Epithelial cell of prostate (primary cell): ENCODE data around the gene ABI1.
"Not testable (repeated sequence)": the region's sequence is repeated elsewhere in the genome, so short reads cannot be mapped to it uniquely, and the experiment has no call there.

Experiments used
- DNase-seq: peaks from one replicate; pipeline ENCODE4 v3.0.0-alpha.2; 2011; ENCODE audit warnings: low read depth, low spot score
- H3K27ac ChIP-seq: fragments of 450-650 bp; 2 replicates; pipeline ENCODE4 v1.5.1; 2017; ENCODE audit warnings: mild to moderate bottlenecking

ABI1 gene

GRCh38 chr10:26806557-26806956 lies 54.2 kb downstream of the ABI1 start:
- no peak for DNase-seq
- H3K27ac ChIP-seq, result no peak overlapping the region

- DNase-seq, result no peak
- H3K27ac ChIP-seq, result no peak overlapping the region
Measured at GRCh38 chr10:26805567-26806245, 55.1 kb downstream of the ABI1 start.

- DNase-seq, result no peak
- H3K27ac ChIP-seq, result no peak overlapping the region
Measured at GRCh38 chr10:26804418-26805393, 56.1 kb downstream of the ABI1 start.

GRCh38 chr10:26803849-26804248 lies 56.9 kb downstream of the ABI1 start:
- no peak overlapping the region for H3K27ac ChIP-seq
- DNase-seq, result no peak

GRCh38 chr10:26802527-26802926 lies 58.2 kb downstream of the ABI1 start:
- DNase-seq, result no peak
- H3K27ac ChIP-seq, result no peak overlapping the region

GRCh38 chr10:26801831-26802230 lies 58.9 kb downstream of the ABI1 start:
- no peak overlapping the region for H3K27ac ChIP-seq
- DNase-seq, result no peak

- DNase-seq, result no peak
- H3K27ac ChIP-seq, result no peak overlapping the region
Measured at GRCh38 chr10:26801274-26801673, 59.5 kb downstream of the ABI1 start.

GRCh38 chr10:26800468-26800867 lies 60.3 kb downstream of the ABI1 start:
- no peak overlapping the region for H3K27ac ChIP-seq
- no peak for DNase-seq

- H3K27ac ChIP-seq, result no peak overlapping the region
- no peak for DNase-seq
Measured at GRCh38 chr10:26799342-26799741, 61.4 kb downstream of the ABI1 start.

- no peak overlapping the region for H3K27ac ChIP-seq
- no peak for DNase-seq
Measured at GRCh38 chr10:26798298-26798697, 62.5 kb downstream of the ABI1 start.

- no peak for DNase-seq
- H3K27ac ChIP-seq, result no peak overlapping the region
Measured at GRCh38 chr10:26797340-26797739, 63.4 kb downstream of the ABI1 start.

- no peak overlapping the region for H3K27ac ChIP-seq
- no peak for DNase-seq
Measured at GRCh38 chr10:26792758-26793495, 67.8 kb downstream of the ABI1 start.

- no peak for DNase-seq
- peak overlapping the region; percentile 12 for H3K27ac ChIP-seq
Measured at GRCh38 chr10:26790221-26790995, 70.3 kb downstream of the ABI1 start.

GRCh38 chr10:26789779-26790178 lies 71.0 kb downstream of the ABI1 start:
- not testable (repeated sequence) for H3K27ac ChIP-seq, DNase-seq

GRCh38 chr10:26787362-26787761 lies 73.4 kb downstream of the ABI1 start:
- no peak for DNase-seq
- no peak overlapping the region for H3K27ac ChIP-seq

GRCh38 chr10:26781797-26782196 lies 79.0 kb downstream of the ABI1 start:
- H3K27ac ChIP-seq, result peak overlapping the region; percentile 97
- peak; percentile 41 for DNase-seq

GRCh38 chr10:26780793-26781601 lies 79.8 kb downstream of the ABI1 start:
- peak overlapping the region; percentile 97 for H3K27ac ChIP-seq
- DNase-seq, result peak; percentile 97

GRCh38 chr10:26780106-26780792 lies 80.5 kb downstream of the ABI1 start:
- DNase-seq, result no peak
- H3K27ac ChIP-seq, result peak overlapping the region; percentile 97
